ENCODE data around the gene LARP1.
A peak's percentile ranks its signal among the peaks of the same experiment; 100 is the strongest.
"Not testable (repeated sequence)": the region's sequence is repeated elsewhere in the genome, so short reads cannot be mapped to it uniquely, and the experiment has no call there.

LARP1 gene

GRCh38 chr5:154736372-154736771 is 18.8 kb upstream of the LARP1 start:
- not testable (repeated sequence) for DNase-seq

- DNase-seq: no peak
These were observed 17.4 kb upstream of the LARP1 start for GRCh38 chr5:154737667-154738320.

GRCh38 chr5:154740483-154740882 is 14.7 kb upstream of the LARP1 start:
- no peak for DNase-seq

- DNase-seq: no peak
These were observed 14.2 kb upstream of the LARP1 start for GRCh38 chr5:154740957-154741356.

GRCh38 chr5:154741415-154741814 is 13.8 kb upstream of the LARP1 start:
- no peak for DNase-seq

GRCh38 chr5:154743812-154744211 is 11.4 kb upstream of the LARP1 start:
- DNase-seq: no peak

- DNase-seq: no peak
These were observed 9.8 kb upstream of the LARP1 start for GRCh38 chr5:154745349-154745748.

- DNase-seq: no peak
These were observed 5.7 kb upstream of the LARP1 start for GRCh38 chr5:154749491-154749890.

- DNase-seq: not testable (repeated sequence)
These were observed 4.5 kb upstream of the LARP1 start for GRCh38 chr5:154750641-154751040.

GRCh38 chr5:154751854-154752253 is 3.3 kb upstream of the LARP1 start:
- DNase-seq: no peak

- DNase-seq: no peak
These were observed 1.4 kb upstream of the LARP1 start for GRCh38 chr5:154753792-154754191.

GRCh38 chr5:154754460-154755360 is 467 bp upstream of the LARP1 start:
- peak; percentile 99 for DNase-seq

GRCh38 chr5:154756009-154756867 is 1.1 kb downstream of the LARP1 start:
- DNase-seq: no peak

GRCh38 chr5:154756868-154757813 is 2.0 kb downstream of the LARP1 start:
- DNase-seq: no peak

- peak; percentile 48 for DNase-seq
These were observed 2.7 kb downstream of the LARP1 start for GRCh38 chr5:154757814-154758406.

GRCh38 chr5:154758493-154758892 is 3.3 kb downstream of the LARP1 start:
- DNase-seq: no peak

- DNase-seq: no peak
These were observed 3.8 kb downstream of the LARP1 start for GRCh38 chr5:154758977-154759376.

- DNase-seq: not testable (repeated sequence)
These were observed 4.7 kb downstream of the LARP1 start for GRCh38 chr5:154759868-154760267.

- DNase-seq: no peak
These were observed 6.0 kb downstream of the LARP1 start for GRCh38 chr5:154761046-154761736.

GRCh38 chr5:154762261-154762660 is 7.1 kb downstream of the LARP1 start:
- no peak for DNase-seq

GRCh38 chr5:154762700-154763099 is 7.5 kb downstream of the LARP1 start:
- no peak for DNase-seq
